ENCODE data around the gene SNAP29.
"Not testable (repeated sequence)": the region's sequence is repeated elsewhere in the genome, so short reads cannot be mapped to it uniquely, and the experiment has no call there.

The SNAP29 gene

GRCh38 chr22:20826373-20827152 lies 32.2 kb upstream of the SNAP29 start:
- not testable (repeated sequence) for H3K4ac ChIP-seq (ENCODE audit: low read depth in 1 of 2, low read length in 2 of 2); H4K91ac ChIP-seq (ENCODE audit: low read length); H2BK15ac ChIP-seq (ENCODE audit: low read depth, poor library complexity, severe bottlenecking); H3K9ac ChIP-seq (ENCODE audit: low read length); H3K18ac ChIP-seq (ENCODE audit: low read depth in 1 of 2, low read length in 2 of 2); H3K27ac ChIP-seq (ENCODE audit: low read length, poor library complexity, severe bottlenecking); H3K14ac ChIP-seq (ENCODE audit: low read length in 2 of 2); H2AK5ac ChIP-seq (ENCODE audit: low read length, severe bottlenecking); H3K79me1 ChIP-seq (replicated peaks; ENCODE audit: low read length, poor library complexity, severe bottlenecking); H3K4me3 ChIP-seq (ENCODE audit: insufficient read depth in 1 of 2, low read depth in 1 of 2, low read length in 2 of 2); H3K4me2 ChIP-seq (ENCODE audit: low read length, poor library complexity, severe bottlenecking); H3K9me3 ChIP-seq (ENCODE audit: control insufficient read depth, low read length); H2BK12ac ChIP-seq (ENCODE audit: low read length in 2 of 2); H4K8ac ChIP-seq (ENCODE audit: low read length); H3K4me1 ChIP-seq (ENCODE audit: control insufficient read depth, insufficient read depth, low read depth, low read length); H3K23ac ChIP-seq (ENCODE audit: low read length in 2 of 2); H2BK5ac ChIP-seq (ENCODE audit: low read depth, low read length, poor library complexity, severe bottlenecking); H2BK120ac ChIP-seq (ENCODE audit: low read depth, low read length); H2AFZ ChIP-seq (ENCODE audit: low read depth, low read length); H3K27me3 ChIP-seq (ENCODE audit: control insufficient read depth in 1 of 2, insufficient read depth in 1 of 2, low read length in 2 of 2)
- 90% methylated on average over 2 of the region's 5 CpGs for WGBS
- peaks cover 7 to 74% of the 10 kb centered on the region in 2 experiments for H3K36me3 ChIP-seq (ENCODE audit: control insufficient read depth in 1 of 2, insufficient read depth in 2 of 2, low read depth in 1 of 2, low read length in 2 of 2)
- peak; percentile 15 for DNase-seq

GRCh38 chr22:20829491-20830134 lies 29.2 kb upstream of the SNAP29 start:
- H3K23ac ChIP-seq (ENCODE audit: low read length in 2 of 2): no peak overlapping the region
- peaks cover 6% of the 10 kb centered on the region for H3K79me1 ChIP-seq (replicated peaks; ENCODE audit: low read length, poor library complexity, severe bottlenecking)
- H3K36me3 ChIP-seq (ENCODE audit: control insufficient read depth in 1 of 2, insufficient read depth in 2 of 2, low read depth in 1 of 2, low read length in 2 of 2): peaks cover 21 to 75% of the 10 kb centered on the region in 2 experiments
- DNase-seq: no peak
- no peak overlapping the region for H3K4me3 ChIP-seq (ENCODE audit: insufficient read depth in 1 of 2, low read depth in 1 of 2, low read length in 2 of 2)
- H3K9ac ChIP-seq (ENCODE audit: low read length): no peak overlapping the region
- no peak overlapping the region for H3K27ac ChIP-seq (ENCODE audit: low read length, poor library complexity, severe bottlenecking)
- no peak overlapping the region for H2BK15ac ChIP-seq (ENCODE audit: low read depth, poor library complexity, severe bottlenecking)
- no peak overlapping the region for H2BK5ac ChIP-seq (ENCODE audit: low read depth, low read length, poor library complexity, severe bottlenecking)
- H2BK120ac ChIP-seq (ENCODE audit: low read depth, low read length): no peak overlapping the region
- no peak overlapping the region for H2BK12ac ChIP-seq (ENCODE audit: low read length in 2 of 2)
- H3K14ac ChIP-seq (ENCODE audit: low read length in 2 of 2): no peak overlapping the region
- no peaks in the 10 kb centered on the region for H3K27me3 ChIP-seq (ENCODE audit: control insufficient read depth in 1 of 2, insufficient read depth in 1 of 2, low read length in 2 of 2)
- H2AK5ac ChIP-seq (ENCODE audit: low read length, severe bottlenecking): no peak overlapping the region
- peaks cover 2% of the 10 kb centered on the region for H3K4me1 ChIP-seq (ENCODE audit: control insufficient read depth, insufficient read depth, low read depth, low read length)
- H3K9me3 ChIP-seq (ENCODE audit: control insufficient read depth, low read length): no peaks in the 10 kb centered on the region
- no peak overlapping the region for H2AFZ ChIP-seq (ENCODE audit: low read depth, low read length)
- H3K18ac ChIP-seq (ENCODE audit: low read depth in 1 of 2, low read length in 2 of 2): no peak overlapping the region
- H3K4me2 ChIP-seq (ENCODE audit: low read length, poor library complexity, severe bottlenecking): no peak overlapping the region
- H4K8ac ChIP-seq (ENCODE audit: low read length): no peak overlapping the region
- no peak overlapping the region for H4K91ac ChIP-seq (ENCODE audit: low read length)
- 100% methylated on average over 1 of the region's 3 CpGs for WGBS
- H3K4ac ChIP-seq (ENCODE audit: low read depth in 1 of 2, low read length in 2 of 2): no peak overlapping the region

- Histone ChIP-seq H3K27me3 (ENCODE audit: control insufficient read depth in 1 of 2, insufficient read depth in 1 of 2, low read length in 2 of 2) (no peaks in the 10 kb centered on the region), H2BK15ac (ENCODE audit: low read depth, poor library complexity, severe bottlenecking) (no peak overlapping the region), H2AK5ac (ENCODE audit: low read length, severe bottlenecking) (no peak overlapping the region), H3K9ac (ENCODE audit: low read length) (no peak overlapping the region), H3K14ac (ENCODE audit: low read length in 2 of 2) (no peak overlapping the region), H3K4me1 (ENCODE audit: control insufficient read depth, insufficient read depth, low read depth, low read length) (peaks cover 5% of the 10 kb centered on the region), H3K4me3 (ENCODE audit: insufficient read depth in 1 of 2, low read depth in 1 of 2, low read length in 2 of 2) (no peak overlapping the region), H2BK5ac (ENCODE audit: low read depth, low read length, poor library complexity, severe bottlenecking) (no peak overlapping the region), H3K4me2 (ENCODE audit: low read length, poor library complexity, severe bottlenecking) (no peak overlapping the region), H4K91ac (ENCODE audit: low read length) (peak overlapping the region; percentile 50), H3K18ac (ENCODE audit: low read depth in 1 of 2, low read length in 2 of 2) (no peak overlapping the region), H2BK120ac (ENCODE audit: low read depth, low read length) (no peak overlapping the region), H3K9me3 (ENCODE audit: control insufficient read depth, low read length) (no peaks in the 10 kb centered on the region), H4K8ac (ENCODE audit: low read length) (peak overlapping the region; percentile 49), H3K4ac (ENCODE audit: low read depth in 1 of 2, low read length in 2 of 2) (no peak overlapping the region), H2BK12ac (ENCODE audit: low read length in 2 of 2) (no peak overlapping the region), H3K36me3 (ENCODE audit: control insufficient read depth in 1 of 2, insufficient read depth in 2 of 2, low read depth in 1 of 2, low read length in 2 of 2) (peaks cover 20 to 52% of the 10 kb centered on the region in 2 experiments), H3K23ac (ENCODE audit: low read length in 2 of 2) (peak overlapping the region in 1 of 2 experiments; percentile 50), H3K27ac (ENCODE audit: low read length, poor library complexity, severe bottlenecking) (no peak overlapping the region), H3K79me1 (replicated peaks; ENCODE audit: low read length, poor library complexity, severe bottlenecking) (peaks cover 17% of the 10 kb centered on the region), H2AFZ (ENCODE audit: low read depth, low read length) (no peak overlapping the region)
- DNase-seq: no peak
- WGBS: over 99% methylated on average over 6 of the region's 6 CpGs
These were observed 25.6 kb upstream of the SNAP29 start for GRCh38 chr22:20833225-20833665.

- H2AFZ ChIP-seq (ENCODE audit: low read depth, low read length): no peak overlapping the region
- no peak for DNase-seq
- H3K4me2 ChIP-seq (ENCODE audit: low read length, poor library complexity, severe bottlenecking): no peak overlapping the region
- WGBS: 95% methylated on average over 2 of the region's 3 CpGs
- no peak overlapping the region for H4K8ac ChIP-seq (ENCODE audit: low read length)
- no peak overlapping the region for H3K9ac ChIP-seq (ENCODE audit: low read length)
- H3K4me3 ChIP-seq (ENCODE audit: insufficient read depth in 1 of 2, low read depth in 1 of 2, low read length in 2 of 2): no peak overlapping the region
- no peaks in the 10 kb centered on the region for H3K9me3 ChIP-seq (ENCODE audit: control insufficient read depth, low read length)
- no peak overlapping the region for H3K14ac ChIP-seq (ENCODE audit: low read length in 2 of 2)
- H2BK15ac ChIP-seq (ENCODE audit: low read depth, poor library complexity, severe bottlenecking): no peak overlapping the region
- H2BK5ac ChIP-seq (ENCODE audit: low read depth, low read length, poor library complexity, severe bottlenecking): no peak overlapping the region
- H2AK5ac ChIP-seq (ENCODE audit: low read length, severe bottlenecking): no peak overlapping the region
- H4K91ac ChIP-seq (ENCODE audit: low read length): no peak overlapping the region
- no peak overlapping the region for H2BK12ac ChIP-seq (ENCODE audit: low read length in 2 of 2)
- H3K27ac ChIP-seq (ENCODE audit: low read length, poor library complexity, severe bottlenecking): no peak overlapping the region
- no peak overlapping the region for H3K18ac ChIP-seq (ENCODE audit: low read depth in 1 of 2, low read length in 2 of 2)
- no peak overlapping the region for H3K23ac ChIP-seq (ENCODE audit: low read length in 2 of 2)
- H3K4ac ChIP-seq (ENCODE audit: low read depth in 1 of 2, low read length in 2 of 2): no peak overlapping the region
- no peak overlapping the region for H2BK120ac ChIP-seq (ENCODE audit: low read depth, low read length)
- no peaks in the 10 kb centered on the region for H3K27me3 ChIP-seq (ENCODE audit: control insufficient read depth in 1 of 2, insufficient read depth in 1 of 2, low read length in 2 of 2)
- H3K36me3 ChIP-seq (ENCODE audit: control insufficient read depth in 1 of 2, insufficient read depth in 2 of 2, low read depth in 1 of 2, low read length in 2 of 2): peaks cover 20 to 46% of the 10 kb centered on the region in 2 experiments
- peaks cover 5% of the 10 kb centered on the region for H3K4me1 ChIP-seq (ENCODE audit: control insufficient read depth, insufficient read depth, low read depth, low read length)
- peaks cover 19% of the 10 kb centered on the region for H3K79me1 ChIP-seq (replicated peaks; ENCODE audit: low read length, poor library complexity, severe bottlenecking)
These were observed 24.6 kb upstream of the SNAP29 start for GRCh38 chr22:20834206-20834605.
